ENCODE results near the gene KRTAP5-4.
"Not testable (repeated sequence)": the region's sequence is repeated elsewhere in the genome, so short reads cannot be mapped to it uniquely, and the experiment has no call there.

Gene KRTAP5-4

DNA sequence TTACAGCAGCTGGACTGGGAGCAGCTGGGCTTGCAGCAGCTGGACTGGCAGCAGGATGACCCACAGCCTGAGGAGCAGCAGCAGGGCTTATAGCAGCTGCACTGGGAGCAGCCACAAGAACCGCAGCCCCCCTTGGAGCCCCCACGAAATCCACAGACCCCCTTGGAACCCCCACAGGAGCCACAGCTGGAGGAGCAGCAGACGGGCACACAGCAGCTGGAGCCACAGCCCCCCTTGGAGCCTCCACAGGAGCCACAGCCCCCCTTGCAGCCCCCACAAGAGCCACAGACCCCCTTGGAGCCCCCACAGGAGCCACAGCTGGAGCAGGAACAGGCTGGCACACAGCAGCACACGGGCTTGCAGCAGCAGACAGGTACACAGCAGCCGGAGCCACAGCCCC, 14.0 kb downstream of the KRTAP5-4 start:
- not testable (repeated sequence) for H3K27me3 Mint-ChIP-seq

DNA sequence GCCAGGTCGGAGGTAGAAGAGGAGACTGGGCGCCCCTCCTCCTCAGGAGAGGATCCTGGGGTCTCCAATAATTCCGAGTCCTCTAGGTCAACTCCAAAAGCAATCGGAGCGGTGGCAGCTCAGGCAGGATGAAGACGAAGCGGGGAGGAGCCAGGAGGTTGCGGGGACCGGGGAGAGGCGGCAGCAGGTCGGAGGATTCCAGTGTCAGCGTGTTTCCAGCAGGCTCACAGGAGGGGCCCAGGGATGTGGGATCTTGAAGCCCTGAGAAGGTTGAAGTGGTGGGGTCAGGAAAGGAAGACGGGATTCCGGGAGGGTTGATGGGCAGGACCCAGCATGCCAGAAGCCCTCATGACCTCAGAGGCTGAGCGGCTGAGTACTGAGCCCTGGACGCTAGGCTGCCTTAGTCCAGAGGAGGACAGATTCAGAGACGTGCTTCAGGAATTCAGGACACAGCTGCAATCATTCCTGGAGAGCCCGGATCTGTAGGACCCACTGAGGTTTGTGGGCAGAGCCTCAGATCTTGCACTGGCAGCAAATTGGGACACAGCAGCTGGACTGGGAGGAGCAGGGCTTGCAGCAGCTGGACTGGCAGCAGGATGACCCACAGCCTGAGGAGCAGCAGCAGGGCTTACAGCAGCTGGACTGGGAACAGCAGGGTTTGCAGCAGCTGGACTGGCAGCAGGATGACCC, 14.6 kb downstream of the KRTAP5-4 start:
- not testable (repeated sequence) for DNase-seq (ENCODE audit: low spot score in 2 of 2); ATAC-seq (ENCODE audit: low read depth); H3K36me3 Mint-ChIP-seq; H3K9me3 Mint-ChIP-seq; H3K4me3 Mint-ChIP-seq; H3K27me3 Mint-ChIP-seq; H3K27ac Mint-ChIP-seq
- H3K4me1 Mint-ChIP-seq, result peaks cover 17% of the 10 kb centered on the region

More for the DNA sequence above, 14.0 kb downstream of the KRTAP5-4 start:
- ATAC-seq (ENCODE audit: low read depth); H3K9me3 Mint-ChIP-seq; H3K36me3 Mint-ChIP-seq; H3K27ac Mint-ChIP-seq; H3K4me3 Mint-ChIP-seq; DNase-seq (ENCODE audit: low spot score in 2 of 2): not testable (repeated sequence)
- H3K4me1 Mint-ChIP-seq, result peaks cover 17% of the 10 kb centered on the region

- ATAC-seq (ENCODE audit: low read depth), result peak; percentile 91
- DNase-seq (ENCODE audit: low spot score in 2 of 2), result peak; percentile 49 to 60
- Mint-ChIP-seq H3K27ac (peak overlapping the region; percentile 94), H3K4me3 (peak overlapping the region; percentile 73), H3K4me1 (peaks cover 22% of the 10 kb centered on the region)
- H3K36me3 Mint-ChIP-seq, H3K27me3 Mint-ChIP-seq, H3K9me3 Mint-ChIP-seq: not testable (repeated sequence)
Observed at GRCh38 chr11:1605923-1606322, 16.0 kb downstream of the KRTAP5-4 start.

GRCh38 chr11:1604711-1605110, 17.2 kb downstream of the KRTAP5-4 start:
- H3K27ac Mint-ChIP-seq, result no peak overlapping the region
- no peaks in the 10 kb centered on the region for H3K9me3 Mint-ChIP-seq
- ATAC-seq (ENCODE audit: low read depth), result no peak
- no peak overlapping the region for H3K4me3 Mint-ChIP-seq
- no peak for DNase-seq (ENCODE audit: low spot score in 2 of 2)
- H3K4me1 Mint-ChIP-seq, result peaks cover 26% of the 10 kb centered on the region
- H3K36me3 Mint-ChIP-seq, result no peaks in the 10 kb centered on the region
- H3K27me3 Mint-ChIP-seq, result no peaks in the 10 kb centered on the region

- no peaks in the 10 kb centered on the region for H3K36me3 Mint-ChIP-seq
- DNase-seq (ENCODE audit: low spot score in 2 of 2) (no peak), ATAC-seq (ENCODE audit: low read depth) (no peak)
- H3K9me3 Mint-ChIP-seq, result no peaks in the 10 kb centered on the region
- H3K27me3 Mint-ChIP-seq, result no peaks in the 10 kb centered on the region
- H3K4me1 Mint-ChIP-seq, result peaks cover 26% of the 10 kb centered on the region
- no peak overlapping the region for H3K4me3 Mint-ChIP-seq
- no peak overlapping the region for H3K27ac Mint-ChIP-seq
Observed at GRCh38 chr11:1604181-1604580, 17.8 kb downstream of the KRTAP5-4 start.

GRCh38 chr11:1603629-1604028, 18.3 kb downstream of the KRTAP5-4 start:
- Mint-ChIP-seq H3K9me3 (no peaks in the 10 kb centered on the region), H3K4me3 (no peak overlapping the region), H3K4me1 (peaks cover 26% of the 10 kb centered on the region), H3K27me3 (no peaks in the 10 kb centered on the region), H3K27ac (no peak overlapping the region), H3K36me3 (no peaks in the 10 kb centered on the region)
- ATAC-seq (ENCODE audit: low read depth) (no peak), DNase-seq (ENCODE audit: low spot score in 2 of 2) (no peak)

DNA sequence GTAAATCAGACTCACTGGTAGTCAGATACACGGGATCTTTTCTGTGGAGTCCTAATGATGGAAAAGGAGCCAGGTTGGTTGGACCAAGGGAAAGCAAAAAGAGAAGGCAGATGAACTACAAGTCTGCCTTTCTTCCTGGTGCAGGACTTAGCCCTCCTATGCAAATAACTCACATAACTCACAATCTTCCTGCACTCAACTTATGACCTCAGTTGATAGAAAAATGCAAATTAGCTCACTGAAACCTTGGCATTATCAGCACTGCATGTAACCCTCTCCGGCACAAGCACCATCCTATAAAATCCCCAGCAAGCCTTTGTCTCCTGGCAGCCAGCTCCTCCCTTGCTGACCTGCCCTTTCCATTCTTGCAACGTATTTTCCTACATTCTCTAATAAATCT, 20.3 kb downstream of the KRTAP5-4 start:
- not testable (repeated sequence) for H3K9me3 Mint-ChIP-seq; H3K27ac Mint-ChIP-seq; DNase-seq (ENCODE audit: low spot score in 2 of 2); H3K36me3 Mint-ChIP-seq; H3K27me3 Mint-ChIP-seq
- Mint-ChIP-seq H3K4me3 (peak overlapping the region; percentile 59), H3K4me1 (peaks cover 26% of the 10 kb centered on the region)
- peak; percentile 83 for ATAC-seq (ENCODE audit: low read depth)

DNA sequence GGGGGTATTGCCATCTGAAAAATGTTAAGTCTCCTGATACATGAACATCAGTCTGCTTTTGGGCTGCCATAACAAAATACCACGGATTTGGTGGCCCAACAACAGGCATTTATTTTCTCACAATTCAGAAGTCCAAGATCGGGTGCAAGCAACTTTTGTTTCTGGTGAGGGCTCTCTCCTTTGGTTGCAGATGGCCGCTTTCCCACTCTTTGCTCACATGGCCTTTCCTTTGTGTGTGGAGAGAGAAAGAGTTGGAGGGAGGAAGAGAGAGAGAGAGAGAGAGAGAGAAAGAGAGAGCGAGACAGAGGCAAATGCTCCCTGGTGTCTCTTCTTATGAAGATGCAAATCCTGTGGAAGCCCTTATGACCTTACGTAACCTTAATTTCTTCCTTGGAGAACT, 21.3 kb downstream of the KRTAP5-4 start:
- H3K27me3 Mint-ChIP-seq, result peaks cover 6% of the 10 kb centered on the region
- peaks cover 5% of the 10 kb centered on the region for H3K36me3 Mint-ChIP-seq
- ATAC-seq (ENCODE audit: low read depth) (no peak), DNase-seq (ENCODE audit: low spot score in 2 of 2) (no peak)
- no peaks in the 10 kb centered on the region for H3K9me3 Mint-ChIP-seq
- H3K27ac Mint-ChIP-seq, result no peak overlapping the region
- peaks cover 19% of the 10 kb centered on the region for H3K4me1 Mint-ChIP-seq
- H3K4me3 Mint-ChIP-seq, result no peak overlapping the region

DNA sequence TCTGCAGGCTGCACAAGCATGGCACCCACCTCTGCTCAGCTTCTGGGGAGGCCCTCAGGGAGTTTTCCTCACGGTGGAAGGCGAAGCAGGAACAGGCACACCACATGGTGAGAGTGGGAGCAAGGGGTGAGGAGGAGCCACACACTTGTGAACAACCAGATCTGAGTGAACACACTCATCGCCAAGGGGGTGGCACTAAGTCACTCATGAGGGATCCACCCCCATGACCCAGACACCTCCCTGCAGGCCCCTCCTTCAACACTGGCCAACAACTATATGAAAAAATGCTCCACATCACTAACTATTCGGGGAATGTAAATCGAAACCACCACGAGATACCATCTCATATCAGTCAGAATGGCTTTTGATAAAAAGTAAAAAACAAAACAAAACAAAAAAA, 23.1 kb downstream of the KRTAP5-4 start:
- Mint-ChIP-seq H3K27ac (no peak overlapping the region), H3K36me3 (peaks cover 5% of the 10 kb centered on the region), H3K9me3 (no peaks in the 10 kb centered on the region), H3K27me3 (peaks cover 6% of the 10 kb centered on the region), H3K4me3 (no peak overlapping the region), H3K4me1 (peaks cover 25% of the 10 kb centered on the region)
- ATAC-seq (ENCODE audit: low read depth) (no peak), DNase-seq (ENCODE audit: low spot score in 2 of 2) (no peak)

GRCh38 chr11:1598406-1598805, 23.5 kb downstream of the KRTAP5-4 start:
- DNase-seq (ENCODE audit: low spot score in 2 of 2); H3K36me3 Mint-ChIP-seq; H3K4me3 Mint-ChIP-seq; H3K27ac Mint-ChIP-seq; ATAC-seq (ENCODE audit: low read depth); H3K9me3 Mint-ChIP-seq; H3K27me3 Mint-ChIP-seq: not testable (repeated sequence)
- H3K4me1 Mint-ChIP-seq, result peaks cover 22% of the 10 kb centered on the region

DNA sequence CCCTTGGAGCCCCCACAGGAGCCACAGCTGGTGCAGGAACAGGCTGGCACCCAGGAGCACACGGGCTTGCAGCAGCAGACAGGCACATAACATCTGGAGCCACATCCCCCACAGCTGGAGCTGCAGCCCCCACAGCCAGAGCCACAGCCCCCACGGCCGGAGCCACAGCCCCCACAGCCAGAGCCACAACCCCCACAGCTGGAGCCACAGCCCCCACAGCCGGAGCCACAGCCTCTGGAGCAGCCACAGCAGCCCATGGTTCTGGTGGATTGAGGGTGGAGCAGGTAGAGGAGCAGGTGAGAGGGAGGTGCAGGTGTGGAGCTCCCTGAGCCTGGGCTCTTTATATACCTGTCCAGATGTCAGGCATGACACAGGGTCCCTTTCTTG, 24.0 kb downstream of the KRTAP5-4 start, which contains the start of gene KRTAP5-2:
KRTAP5-2 (minus strand) TSS at position 301 of the 387 bp plus-strand sequence; CDS start at position 257, 44 bp downstream.
- Mint-ChIP-seq H3K27me3 (peaks cover 6% of the 10 kb centered on the region), H3K27ac (no peak within 1 kb of the TSS), H3K4me1 (peaks cover 19% of the 10 kb centered on the region), H3K9me3 (no peaks in the 10 kb centered on the region), H3K36me3 (peaks cover 5% of the 10 kb centered on the region), H3K4me3 (no peak within 1 kb of the TSS)
- DNase-seq (ENCODE audit: low spot score in 2 of 2) (no peak), ATAC-seq (ENCODE audit: low read depth) (no peak)

GRCh38 chr11:1597331-1597993, 24.5 kb downstream of the KRTAP5-4 start:
- no peaks in the 10 kb centered on the region for H3K9me3 Mint-ChIP-seq
- H3K27ac Mint-ChIP-seq, result no peak overlapping the region
- ATAC-seq (ENCODE audit: low read depth) (no peak), DNase-seq (ENCODE audit: low spot score in 2 of 2) (no peak)
- peaks cover 18% of the 10 kb centered on the region for H3K4me1 Mint-ChIP-seq
- H3K36me3 Mint-ChIP-seq, result peaks cover 5% of the 10 kb centered on the region
- peaks cover 6% of the 10 kb centered on the region for H3K27me3 Mint-ChIP-seq
- no peak overlapping the region for H3K4me3 Mint-ChIP-seq

GRCh38 chr11:1596576-1597121, 25.3 kb downstream of the KRTAP5-4 start:
- not testable (repeated sequence) for H3K27ac Mint-ChIP-seq; H3K27me3 Mint-ChIP-seq; H3K36me3 Mint-ChIP-seq; ATAC-seq (ENCODE audit: low read depth); H3K9me3 Mint-ChIP-seq; H3K4me3 Mint-ChIP-seq; DNase-seq (ENCODE audit: low spot score in 2 of 2)
- peaks cover 15% of the 10 kb centered on the region for H3K4me1 Mint-ChIP-seq

DNA sequence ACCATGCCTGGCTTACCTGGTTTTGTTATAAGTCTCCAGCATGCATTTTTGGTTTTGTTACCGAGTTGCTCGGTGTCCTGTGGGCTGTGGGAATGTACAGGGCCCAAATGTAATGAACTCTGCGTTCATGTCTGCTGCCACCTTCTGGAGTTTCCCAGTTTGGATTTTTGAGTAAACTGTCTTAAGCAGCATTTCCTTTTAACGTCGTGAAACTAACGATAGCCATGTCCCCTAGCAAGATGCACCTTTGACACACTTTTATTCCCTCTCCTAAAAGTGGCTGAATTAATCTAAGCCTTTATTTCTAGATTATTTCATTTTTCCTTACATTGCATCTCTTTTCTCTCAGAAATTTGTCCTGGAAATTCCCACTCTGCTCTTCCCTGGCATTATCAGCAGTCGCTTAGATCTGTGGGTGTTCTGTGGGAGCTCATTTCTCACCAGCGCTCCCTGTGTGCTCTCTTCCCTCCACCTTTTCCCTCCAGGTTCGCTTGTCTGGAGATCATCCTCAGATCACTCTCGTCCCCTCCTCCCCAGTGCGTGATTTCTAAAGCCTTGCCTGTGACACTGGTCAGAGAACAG, 25.9 kb downstream of the KRTAP5-4 start:
- not testable (repeated sequence) for H3K36me3 Mint-ChIP-seq; H3K27me3 Mint-ChIP-seq; H3K9me3 Mint-ChIP-seq; DNase-seq (ENCODE audit: low spot score in 2 of 2); H3K4me3 Mint-ChIP-seq; ATAC-seq (ENCODE audit: low read depth)
- peak overlapping the region; percentile 18 for H3K27ac Mint-ChIP-seq
- H3K4me1 Mint-ChIP-seq, result peaks cover 13% of the 10 kb centered on the region

All from memory B cell (primary cell).